K562 (cell line): ENCODE data around the gene TECRL. TPM values are rescaled to one million over a fixed set of nuclear protein-coding genes. Genes with fewer than 3 reads are reported as not detected.

Experiments
- ATAC-seq: fragments of 200-7000 bp; cut with Tn5 transposase; 3 replicates; pipeline ENCODE4 v1.9.1; 2020; ENCODE audit warnings: moderate library complexity
- BruUV-seq: library from RNA; stranded (reverse); fragments of 400-500 nt; replicated peaks from 2 replicates; lab custom pipeline; 2021; lab: Mats Ljungman, UMichigan
- CTCF ChIA-PET: fragments of 300-600 bp; formaldehyde crosslinking; extraction: SDS; loops from one replicate; lab custom pipeline; 2021; ENCODE audit warnings: low intra/inter-chr PET ratio; lab: Yijun Ruan, JAX
- POLR2A ChIA-PET: fragments of 300-600, 350-650 bp; sonication (Branson Sonifier 250); formaldehyde crosslinking; extraction: SDS; loops from one replicate; lab custom pipeline; 2021; ENCODE audit warnings: antibody characterized with exemption, inconsistent platforms; lab: Yijun Ruan, JAX
- DNase-seq, 4 experiments: peaks; one replicate each; pipeline versions ENCODE4 v3.0.0 to v3.0.0-alpha.2; 2011 to 2018; ENCODE audit warnings: low spot score in 3 of 4, mixed read lengths in 3 of 4; ENCODE audit errors: extremely low read depth in 1 of 4
- FAIRE-seq: peaks from 2 replicates; lab custom pipeline; 2011; peaks lifted over from hg19 to GRCh38; lab: Jason Lieb, UNC
- H2AFZ ChIP-seq: 2 replicates; pipeline ENCODE4 v1.6.0; 2011; ENCODE audit warnings: low read depth, low read length, control low read depth, inconsistent platforms
- H3K27ac ChIP-seq: fragments of 200-600 bp; 3 replicates; pipeline ENCODE4 v1.8.0; 2011; ENCODE audit warnings: low read depth, mild to moderate bottlenecking, control low read depth, inconsistent platforms, low read length, moderate library complexity, mixed read lengths; ENCODE audit errors: extremely low read depth
- H3K27me3 ChIP-seq, 2 experiments: fragments of 300-600 bp in 1 of 2; 2 replicates in 1 of 2; 3 replicates in 1 of 2; pipeline versions ENCODE4 v1.6.0 to v1.8.0; 2011; ENCODE audit warnings: inconsistent platforms in 2 of 2, low read length in 2 of 2, mild to moderate bottlenecking in 1 of 2, mixed read lengths in 1 of 2, moderate library complexity in 1 of 2; ENCODE audit not compliant: control insufficient read depth in 2 of 2, insufficient read depth in 2 of 2
- H3K36me3 ChIP-seq: fragments of 300-600 bp; 3 replicates; pipeline ENCODE4 v1.8.0; 2011; ENCODE audit warnings: mild to moderate bottlenecking, low read length, inconsistent platforms; ENCODE audit not compliant: control insufficient read depth, insufficient read depth
- H3K4me1 ChIP-seq, 2 experiments: fragments of 200-600 bp in 1 of 2; replicated peaks in 1 of 2; 2 replicates in 1 of 2; 3 replicates in 1 of 2; pipeline versions ENCODE4 v1.5.1 to v1.8.0; 2011; ENCODE audit warnings: inconsistent platforms in 2 of 2, low read length in 2 of 2, mild to moderate bottlenecking in 1 of 2, mixed read lengths in 1 of 2, moderate library complexity in 1 of 2; ENCODE audit not compliant: control insufficient read depth in 2 of 2, insufficient read depth in 2 of 2
- H3K4me2 ChIP-seq: 2 replicates; pipeline ENCODE4 v1.6.1; 2011; ENCODE audit warnings: low read length, control low read depth, inconsistent platforms, mixed read lengths; ENCODE audit not compliant: insufficient read depth
- H3K4me3 ChIP-seq: fragments of 200-600 bp; sonication (generic), shearing (Covaris generic); 2 replicates; pipeline ENCODE4 v1.5.1; 2016; ENCODE audit warnings: control low read depth, inconsistent platforms
- H3K79me2 ChIP-seq: fragments of 200-600 bp; 3 replicates; pipeline ENCODE4 v1.8.0; 2011; ENCODE audit warnings: low read length, inconsistent platforms; ENCODE audit not compliant: control insufficient read depth, insufficient read depth
- H3K9ac ChIP-seq, 2 experiments: 2 replicates each; pipeline versions ENCODE4 v1.6.0 to v1.6.1; 2011; ENCODE audit warnings: low read depth in 2 of 2, low read length in 2 of 2, control low read depth in 1 of 2, inconsistent platforms in 1 of 2, mild to moderate bottlenecking in 1 of 2, mixed read lengths in 1 of 2; ENCODE audit not compliant: insufficient read depth in 1 of 2
- H3K9me1 ChIP-seq: one replicate; pipeline ENCODE4 v1.6.0; 2011; ENCODE audit warnings: inconsistent platforms, mild to moderate bottlenecking, low read length, moderate library complexity; ENCODE audit not compliant: control insufficient read depth, insufficient read depth
- H3K9me3 ChIP-seq: replicated peaks from 2 replicates; pipeline ENCODE4 v1.5.1; 2011; ENCODE audit warnings: low read depth, low read length, inconsistent platforms; ENCODE audit not compliant: control insufficient read depth, insufficient read depth
- H4K20me1 ChIP-seq: replicated peaks from 2 replicates; pipeline ENCODE4 v1.6.1; 2011; ENCODE audit warnings: low read length, inconsistent platforms, mixed read lengths; ENCODE audit not compliant: control insufficient read depth, insufficient read depth
- CBX1 ChIP-seq: sonication (generic); IDR thresholded peaks from 2 replicates; pipeline ENCODE4 v1.6.1; 2016; ENCODE audit warnings: antibody characterized with exemption, low read depth, mild to moderate bottlenecking
- COPS2 ChIP-seq: fragments of 450-650 bp; conservative IDR thresholded peaks from 2 replicates; pipeline ENCODE4 v1.6.1; 2016; ENCODE audit warnings: mild to moderate bottlenecking, moderate library complexity
- DDX20 ChIP-seq: fragments of 450-650 bp; IDR thresholded peaks from 2 replicates; pipeline ENCODE4 v1.6.1; 2016; ENCODE audit warnings: missing genetic modification characterization, low read depth, mild to moderate bottlenecking, missing compliant biosample characterization, moderate library complexity
- DPF2 ChIP-seq: fragments of 450-650 bp; IDR thresholded peaks from 2 replicates; pipeline ENCODE4 v1.6.1; 2016
- ETV6 ChIP-seq, 3 experiments: fragments of 150-350 bp in 1 of 3; sonication (generic) in 1 of 3; formaldehyde crosslinking in 1 of 3; IDR thresholded peaks; 2 replicates each; pipeline versions ENCODE4 v1.6.1 to v1.8.0; 2014 to 2022; ENCODE audit warnings: borderline replicate concordance in 2 of 3, low read depth in 2 of 3, antibody characterized with exemption in 1 of 3, low read length in 1 of 3, mild to moderate bottlenecking in 1 of 3, missing genetic modification reagents in 1 of 3
- HNRNPUL1 ChIP-seq: fragments of 200-400 bp; formaldehyde crosslinking; IDR thresholded peaks from 2 replicates; pipeline ENCODE4 v1.6.1; 2017; ENCODE audit warnings: low read length
- KDM5B ChIP-seq: fragments of 200-600 bp; sonication (generic); IDR thresholded peaks from 2 replicates; pipeline ENCODE4 v1.6.1; 2012; ENCODE audit warnings: low read depth, mild to moderate bottlenecking, moderate library complexity, low read length, control low read depth, inconsistent platforms; ENCODE audit not compliant: insufficient replicate concordance
- L3MBTL2 ChIP-seq: fragments of 450-650 bp; IDR thresholded peaks from 2 replicates; pipeline ENCODE4 v1.6.1; 2016; ENCODE audit warnings: mild to moderate bottlenecking, moderate library complexity
- RBBP5 ChIP-seq: fragments of 200-600 bp; sonication (generic); IDR thresholded peaks from 2 replicates; pipeline ENCODE4 v1.6.1; 2012; ENCODE audit warnings: borderline replicate concordance, mild to moderate bottlenecking, low read length, control low read depth, inconsistent platforms; ENCODE audit not compliant: insufficient read depth, poor library complexity, severe bottlenecking
- SETDB1 ChIP-seq: IDR thresholded peaks from one replicate; pipeline ENCODE4 v1.6.1; 2012; ENCODE audit warnings: low read length, control low read depth, inconsistent platforms
- SIRT6 ChIP-seq: IDR thresholded peaks from one replicate; pipeline ENCODE4 v1.6.1; 2012; ENCODE audit warnings: low read depth, mild to moderate bottlenecking, control low read depth, inconsistent platforms, low read length, moderate library complexity
- SMAD1 ChIP-seq: fragments of 150-350 bp; IDR thresholded peaks from 2 replicates; pipeline ENCODE4 v1.6.1; 2014; ENCODE audit warnings: low read length, low read depth; ENCODE audit not compliant: partially characterized antibody
- SRSF7 ChIP-seq: fragments of 200-400 bp; formaldehyde crosslinking; optimal IDR thresholded peaks from 2 replicates; pipeline ENCODE3; 2017; ENCODE audit warnings: mild to moderate bottlenecking, low read depth, low read length
- XRCC5 ChIP-seq: fragments of 200-400 bp; formaldehyde crosslinking; IDR thresholded peaks from 2 replicates; pipeline ENCODE4 v1.6.1; 2017; ENCODE audit warnings: low read depth, mild to moderate bottlenecking, low read length
- ZBTB12 ChIP-seq: fragments of 250-450 bp; sonication (Bioruptor Pico); IDR thresholded peaks from 2 replicates; pipeline ENCODE4 v1.4.0; 2020
- ZNF561 ChIP-seq: fragments of 450-650 bp; formaldehyde crosslinking; conservative IDR thresholded peaks from 2 replicates; pipeline ENCODE4 v1.4.0; 2020; ENCODE audit warnings: mild to moderate bottlenecking, moderate library complexity
- ZNF79 ChIP-seq: fragments of 250-450 bp; sonication (Bioruptor Pico); IDR thresholded peaks from 2 replicates; pipeline ENCODE4 v1.4.0; 2020; ENCODE audit warnings: low read depth, mild to moderate bottlenecking, moderate library complexity
- WGBS: fragments of 100-300 bp; shearing (Covaris generic); methylation state at CpG from one replicate; pipeline ENCODE4 v1.1.6; 2016; ENCODE audit warnings: low coverage, mixed read lengths; ENCODE audit not compliant: insufficient coverage; ENCODE audit errors: missing lambda C conversion rate; 5-methylcytosine and 5-hydroxymethylcytosine counted together
- in situ Hi-C: fragments of 300-500 bp; cut with MboI; formaldehyde crosslinking; loops from 4 replicates; pipeline ENCODE4 v1.15.0; 2018; ENCODE audit warnings: inconsistent platforms, mixed read lengths
- intact Hi-C: fragments of 100-400 bp; cut with micrococcal nuclease; formaldehyde crosslinking; loops from 2 replicates; pipeline ENCODE4 v1.14.2; 2022
- polyA plus RNA-seq, 8 experiments: library from polyadenylated mRNA; depleted of rRNA in 4 of 8; stranded (reverse) in 5 of 8; unstranded in 3 of 8; fragments of >200 nt; fragmentation: Nextera tagmentation in 2 of 8; fragmentation: Illumina TruSeq in 1 of 8; extraction: Ambion mirVana in 2 of 8; extraction: Trizol in 1 of 8; gene quantifications; 2 replicates each; pipeline versions ENCODE4 v1.2.1 to v1.2.3, GENCODE V29; 2011 to 2014; ENCODE audit warnings: inconsistent platforms in 1 of 8, missing spikeins in 1 of 8
- total RNA-seq, 7 experiments: library from RNA; depleted of rRNA in 6 of 7; stranded (reverse); fragments of >200 nt in 6 of 7; fragmentation: Illumina TruSeq in 2 of 7; extraction: Trizol in 2 of 7; gene quantifications; 2 replicates each; pipeline versions ENCODE4 v1.2.1 to v1.2.3, GENCODE V29; 2011 to 2021; ENCODE audit warnings: low replicate concordance in 1 of 7
- TF ChIP-seq, protein P1 (sequence below), 2 experiments: fragments of 250-450 bp in 1 of 2; fragments of 450-650 bp in 1 of 2; sonication (Bioruptor Pico) in 1 of 2; IDR thresholded peaks; 2 replicates each; pipeline versions ENCODE4 v1.6.1 to v1.8.0; 2016 to 2021; ENCODE audit warnings: mild to moderate bottlenecking in 2 of 2, moderate library complexity in 2 of 2, missing compliant biosample characterization in 1 of 2, missing genetic modification characterization in 1 of 2
- TF ChIP-seq, protein P2 (sequence below): fragments of 250-450 bp; sonication (Bioruptor Pico); IDR thresholded peaks from 2 replicates; pipeline ENCODE4 v1.9.0; 2021; ENCODE audit warnings: mild to moderate bottlenecking, inconsistent platforms

Gene TECRL
- total and polyA plus RNA-seq, 9 of the 15 experiments (the other 6 are each of a cell fraction or from before 2014, with no cell fraction given) = not detected

GRCh38 chr4:64388252-64388651, 21.0 kb downstream of the TECRL start (continued):
- TF ChIP-seq SETDB1 = no peak
- no peak for TF ChIP-seq ZNF79
- TF ChIP-seq, protein P1, sequence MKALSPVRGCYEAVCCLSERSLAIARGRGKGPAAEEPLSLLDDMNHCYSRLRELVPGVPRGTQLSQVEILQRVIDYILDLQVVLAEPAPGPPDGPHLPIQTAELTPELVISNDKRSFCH (CRISPR knock-in tag; IDR thresholded peaks at IDR 0.05) = no peak
- TF ChIP-seq, protein P1 (tag; IDR thresholded peaks at IDR 0.05) = no peak
- TF ChIP-seq KDM5B = no peak
- TF ChIP-seq SRSF7 = no peak
- TF ChIP-seq L3MBTL2 = no peak
- TF ChIP-seq DPF2 = no peak
- TF ChIP-seq XRCC5 = no peak
- no peak for TF ChIP-seq SIRT6

DNA sequence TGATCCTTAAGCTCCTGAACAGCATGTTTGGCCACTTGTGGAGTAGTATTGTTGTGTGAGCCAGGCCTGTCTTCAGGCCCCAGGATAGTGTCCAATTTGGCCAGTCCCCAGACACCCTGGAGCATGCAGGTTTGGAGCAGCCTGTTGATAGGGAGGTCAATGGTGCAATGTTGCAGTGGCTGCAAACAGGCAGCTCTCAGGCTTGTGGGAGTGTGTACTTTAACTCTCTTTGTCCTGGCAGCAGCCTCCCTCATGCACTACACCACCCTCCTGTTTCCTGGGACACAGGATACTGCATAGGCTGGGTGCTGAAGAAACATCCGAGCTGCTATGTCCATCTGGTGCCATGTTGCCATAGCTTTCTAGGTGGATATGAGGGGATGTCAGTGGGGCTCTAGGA, 24.0 kb downstream of the TECRL start:
- H3K4me2 ChIP-seq = no peak overlapping the region
- ATAC-seq (no peak), DNase-seq (no peak), FAIRE-seq (no peak)
- POLR2A ChIA-PET = no interaction called here
- in situ Hi-C loops = no loop called here
- H3K4me1 ChIP-seq = no peaks in the 10 kb centered on the region
- no peak overlapping the region for H3K9ac ChIP-seq
- H3K9me1 ChIP-seq = no peaks in the 10 kb centered on the region
- H4K20me1 ChIP-seq = no peaks in the 10 kb centered on the region
- BruUV-seq = no TSS peak
- H3K4me3 ChIP-seq = no peak overlapping the region
- H3K27ac ChIP-seq = no peak overlapping the region
- H3K9me3 ChIP-seq = no peaks in the 10 kb centered on the region
- 0% methylated on average over 1 of the region's 1 CpG for WGBS
- no peaks in the 10 kb centered on the region for H3K27me3 ChIP-seq
- no peak overlapping the region for H2AFZ ChIP-seq
- intact Hi-C loops = no loop called here
- CTCF ChIA-PET = no interaction called here
- no peaks in the 10 kb centered on the region for H3K36me3 ChIP-seq
- no peaks in the 10 kb centered on the region for H3K79me2 ChIP-seq
- TF ChIP-seq RBBP5 (no peak), ZBTB12 (CRISPR knock-in tag) (no peak), COPS2 (no peak), DDX20 (tag) (no peak), ZNF561 (CRISPR knock-in tag) (no peak), CBX1 (no peak), SMAD1 (no peak), HNRNPUL1 (no peak), ETV6 (IDR thresholded peaks at IDR 0.05; ENCODE audit: borderline replicate concordance in 1 of 2, low read depth in 2 of 2, low read length in 1 of 2) (no peak), ETV6 (CRISPR knock-in tag; IDR thresholded peaks at IDR 0.05; ENCODE audit: borderline replicate concordance) (no peak)
- TF ChIP-seq, protein P2, sequence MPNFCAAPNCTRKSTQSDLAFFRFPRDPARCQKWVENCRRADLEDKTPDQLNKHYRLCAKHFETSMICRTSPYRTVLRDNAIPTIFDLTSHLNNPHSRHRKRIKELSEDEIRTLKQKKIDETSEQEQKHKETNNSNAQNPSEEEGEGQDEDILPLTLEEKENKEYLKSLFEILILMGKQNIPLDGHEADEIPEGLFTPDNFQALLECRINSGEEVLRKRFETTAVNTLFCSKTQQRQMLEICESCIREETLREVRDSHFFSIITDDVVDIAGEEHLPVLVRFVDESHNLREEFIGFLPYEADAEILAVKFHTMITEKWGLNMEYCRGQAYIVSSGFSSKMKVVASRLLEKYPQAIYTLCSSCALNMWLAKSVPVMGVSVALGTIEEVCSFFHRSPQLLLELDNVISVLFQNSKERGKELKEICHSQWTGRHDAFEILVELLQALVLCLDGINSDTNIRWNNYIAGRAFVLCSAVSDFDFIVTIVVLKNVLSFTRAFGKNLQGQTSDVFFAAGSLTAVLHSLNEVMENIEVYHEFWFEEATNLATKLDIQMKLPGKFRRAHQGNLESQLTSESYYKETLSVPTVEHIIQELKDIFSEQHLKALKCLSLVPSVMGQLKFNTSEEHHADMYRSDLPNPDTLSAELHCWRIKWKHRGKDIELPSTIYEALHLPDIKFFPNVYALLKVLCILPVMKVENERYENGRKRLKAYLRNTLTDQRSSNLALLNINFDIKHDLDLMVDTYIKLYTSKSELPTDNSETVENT (CRISPR knock-in tag) = no peak
